Panc1 (cell line): ENCODE measurements around the gene COL28A1.
"Not testable (repeated sequence)": the region's sequence is repeated elsewhere in the genome, so short reads cannot be mapped to it uniquely, and the experiment has no call there.

Source experiments
- SIN3A ChIP-seq: IDR thresholded peaks from 2 replicates; pipeline ENCODE4 v1.6.1; 2012; ENCODE audit warnings: low read depth, mild to moderate bottlenecking, low read length, moderate library complexity, borderline replicate concordance; ENCODE audit not compliant: insufficient read depth
- TF ChIP-seq, protein P1 (sequence below), 2 experiments: IDR thresholded peaks; 2 replicates each; pipeline ENCODE4 v1.6.1; 2011 to 2012; ENCODE audit warnings: low read depth in 2 of 2, control low read depth in 1 of 2, low read length in 1 of 2, mild to moderate bottlenecking in 1 of 2, moderate library complexity in 1 of 2; ENCODE audit not compliant: insufficient read depth in 1 of 2
- TF ChIP-seq, protein P2 (sequence below): fragments of 450-650 bp; IDR thresholded peaks from 2 replicates; pipeline ENCODE4 v1.5.1; 2017; ENCODE audit warnings: mild to moderate bottlenecking

DNA sequence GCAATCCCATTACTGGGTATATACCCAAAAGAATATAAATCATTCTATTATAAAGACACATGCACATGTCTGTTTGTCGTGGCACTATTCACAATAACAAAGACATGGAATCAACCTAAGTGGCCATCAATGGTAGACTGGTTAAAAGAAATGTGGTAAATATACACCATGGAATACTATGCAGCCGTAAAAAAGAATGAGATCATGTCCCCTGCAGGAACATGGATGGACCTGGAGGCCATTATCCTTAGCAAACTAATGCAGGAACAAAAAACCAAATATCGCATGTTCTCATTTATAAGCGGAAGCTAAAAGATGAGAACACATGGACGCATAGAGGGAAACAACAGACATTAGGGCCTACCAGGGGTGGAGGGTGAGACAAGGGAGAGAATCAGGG is 25.9 kb upstream of the COL28A1 start:
- TF ChIP-seq, protein P1, sequence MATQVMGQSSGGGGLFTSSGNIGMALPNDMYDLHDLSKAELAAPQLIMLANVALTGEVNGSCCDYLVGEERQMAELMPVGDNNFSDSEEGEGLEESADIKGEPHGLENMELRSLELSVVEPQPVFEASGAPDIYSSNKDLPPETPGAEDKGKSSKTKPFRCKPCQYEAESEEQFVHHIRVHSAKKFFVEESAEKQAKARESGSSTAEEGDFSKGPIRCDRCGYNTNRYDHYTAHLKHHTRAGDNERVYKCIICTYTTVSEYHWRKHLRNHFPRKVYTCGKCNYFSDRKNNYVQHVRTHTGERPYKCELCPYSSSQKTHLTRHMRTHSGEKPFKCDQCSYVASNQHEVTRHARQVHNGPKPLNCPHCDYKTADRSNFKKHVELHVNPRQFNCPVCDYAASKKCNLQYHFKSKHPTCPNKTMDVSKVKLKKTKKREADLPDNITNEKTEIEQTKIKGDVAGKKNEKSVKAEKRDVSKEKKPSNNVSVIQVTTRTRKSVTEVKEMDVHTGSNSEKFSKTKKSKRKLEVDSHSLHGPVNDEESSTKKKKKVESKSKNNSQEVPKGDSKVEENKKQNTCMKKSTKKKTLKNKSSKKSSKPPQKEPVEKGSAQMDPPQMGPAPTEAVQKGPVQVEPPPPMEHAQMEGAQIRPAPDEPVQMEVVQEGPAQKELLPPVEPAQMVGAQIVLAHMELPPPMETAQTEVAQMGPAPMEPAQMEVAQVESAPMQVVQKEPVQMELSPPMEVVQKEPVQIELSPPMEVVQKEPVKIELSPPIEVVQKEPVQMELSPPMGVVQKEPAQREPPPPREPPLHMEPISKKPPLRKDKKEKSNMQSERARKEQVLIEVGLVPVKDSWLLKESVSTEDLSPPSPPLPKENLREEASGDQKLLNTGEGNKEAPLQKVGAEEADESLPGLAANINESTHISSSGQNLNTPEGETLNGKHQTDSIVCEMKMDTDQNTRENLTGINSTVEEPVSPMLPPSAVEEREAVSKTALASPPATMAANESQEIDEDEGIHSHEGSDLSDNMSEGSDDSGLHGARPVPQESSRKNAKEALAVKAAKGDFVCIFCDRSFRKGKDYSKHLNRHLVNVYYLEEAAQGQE (IDR thresholded peaks at IDR 0.05; ENCODE audit: insufficient read depth in 1 of 2, low read depth in 2 of 2, low read length in 1 of 2) = not testable (repeated sequence)
- not testable (repeated sequence) for TF ChIP-seq SIN3A
- TF ChIP-seq, protein P2, sequence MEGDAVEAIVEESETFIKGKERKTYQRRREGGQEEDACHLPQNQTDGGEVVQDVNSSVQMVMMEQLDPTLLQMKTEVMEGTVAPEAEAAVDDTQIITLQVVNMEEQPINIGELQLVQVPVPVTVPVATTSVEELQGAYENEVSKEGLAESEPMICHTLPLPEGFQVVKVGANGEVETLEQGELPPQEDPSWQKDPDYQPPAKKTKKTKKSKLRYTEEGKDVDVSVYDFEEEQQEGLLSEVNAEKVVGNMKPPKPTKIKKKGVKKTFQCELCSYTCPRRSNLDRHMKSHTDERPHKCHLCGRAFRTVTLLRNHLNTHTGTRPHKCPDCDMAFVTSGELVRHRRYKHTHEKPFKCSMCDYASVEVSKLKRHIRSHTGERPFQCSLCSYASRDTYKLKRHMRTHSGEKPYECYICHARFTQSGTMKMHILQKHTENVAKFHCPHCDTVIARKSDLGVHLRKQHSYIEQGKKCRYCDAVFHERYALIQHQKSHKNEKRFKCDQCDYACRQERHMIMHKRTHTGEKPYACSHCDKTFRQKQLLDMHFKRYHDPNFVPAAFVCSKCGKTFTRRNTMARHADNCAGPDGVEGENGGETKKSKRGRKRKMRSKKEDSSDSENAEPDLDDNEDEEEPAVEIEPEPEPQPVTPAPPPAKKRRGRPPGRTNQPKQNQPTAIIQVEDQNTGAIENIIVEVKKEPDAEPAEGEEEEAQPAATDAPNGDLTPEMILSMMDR = not testable (repeated sequence)
